K562 (cell line): ENCODE measurements around the gene CTSH. TPM values are rescaled to one million over a fixed set of nuclear protein-coding genes. Genes with fewer than 3 reads are reported as not detected.

ENCODE experiments used
- ATAC-seq: fragments of 200-7000 bp; cut with Tn5 transposase; 3 replicates; pipeline ENCODE4 v1.9.1; 2020; ENCODE audit warnings: moderate library complexity
- BruUV-seq: library from RNA; stranded (reverse); fragments of 400-500 nt; replicated peaks from 2 replicates; lab custom pipeline; 2021; lab: Mats Ljungman, UMichigan
- CTCF ChIA-PET: fragments of 300-600 bp; formaldehyde crosslinking; extraction: SDS; loops from one replicate; lab custom pipeline; 2021; ENCODE audit warnings: low intra/inter-chr PET ratio; lab: Yijun Ruan, JAX
- POLR2A ChIA-PET: fragments of 300-600, 350-650 bp; sonication (Branson Sonifier 250); formaldehyde crosslinking; extraction: SDS; loops from one replicate; lab custom pipeline; 2021; ENCODE audit warnings: antibody characterized with exemption, inconsistent platforms; lab: Yijun Ruan, JAX
- DNase-seq, 4 experiments: peaks; one replicate each; pipeline versions ENCODE4 v3.0.0 to v3.0.0-alpha.2; 2011 to 2018; ENCODE audit warnings: low spot score in 3 of 4, mixed read lengths in 3 of 4; ENCODE audit errors: extremely low read depth in 1 of 4
- FAIRE-seq: peaks from 2 replicates; lab custom pipeline; 2011; peaks lifted over from hg19 to GRCh38; lab: Jason Lieb, UNC
- H2AFZ ChIP-seq: 2 replicates; pipeline ENCODE4 v1.6.0; 2011; ENCODE audit warnings: low read depth, low read length, control low read depth, inconsistent platforms
- H3K27ac ChIP-seq: fragments of 200-600 bp; 3 replicates; pipeline ENCODE4 v1.8.0; 2011; ENCODE audit warnings: low read depth, mild to moderate bottlenecking, control low read depth, inconsistent platforms, low read length, moderate library complexity, mixed read lengths; ENCODE audit errors: extremely low read depth
- H3K27me3 ChIP-seq, 2 experiments: fragments of 300-600 bp in 1 of 2; 2 replicates in 1 of 2; 3 replicates in 1 of 2; pipeline versions ENCODE4 v1.6.0 to v1.8.0; 2011; ENCODE audit warnings: inconsistent platforms in 2 of 2, low read length in 2 of 2, mild to moderate bottlenecking in 1 of 2, mixed read lengths in 1 of 2, moderate library complexity in 1 of 2; ENCODE audit not compliant: control insufficient read depth in 2 of 2, insufficient read depth in 2 of 2
- H3K36me3 ChIP-seq: fragments of 300-600 bp; 3 replicates; pipeline ENCODE4 v1.8.0; 2011; ENCODE audit warnings: mild to moderate bottlenecking, low read length, inconsistent platforms; ENCODE audit not compliant: control insufficient read depth, insufficient read depth
- H3K4me1 ChIP-seq, 2 experiments: fragments of 200-600 bp in 1 of 2; replicated peaks in 1 of 2; 2 replicates in 1 of 2; 3 replicates in 1 of 2; pipeline versions ENCODE4 v1.5.1 to v1.8.0; 2011; ENCODE audit warnings: inconsistent platforms in 2 of 2, low read length in 2 of 2, mild to moderate bottlenecking in 1 of 2, mixed read lengths in 1 of 2, moderate library complexity in 1 of 2; ENCODE audit not compliant: control insufficient read depth in 2 of 2, insufficient read depth in 2 of 2
- H3K4me2 ChIP-seq: 2 replicates; pipeline ENCODE4 v1.6.1; 2011; ENCODE audit warnings: low read length, control low read depth, inconsistent platforms, mixed read lengths; ENCODE audit not compliant: insufficient read depth
- H3K4me3 ChIP-seq: fragments of 200-600 bp; sonication (generic), shearing (Covaris generic); 2 replicates; pipeline ENCODE4 v1.5.1; 2016; ENCODE audit warnings: control low read depth, inconsistent platforms
- H3K79me2 ChIP-seq: fragments of 200-600 bp; 3 replicates; pipeline ENCODE4 v1.8.0; 2011; ENCODE audit warnings: low read length, inconsistent platforms; ENCODE audit not compliant: control insufficient read depth, insufficient read depth
- H3K9ac ChIP-seq, 2 experiments: 2 replicates each; pipeline versions ENCODE4 v1.6.0 to v1.6.1; 2011; ENCODE audit warnings: low read depth in 2 of 2, low read length in 2 of 2, control low read depth in 1 of 2, inconsistent platforms in 1 of 2, mild to moderate bottlenecking in 1 of 2, mixed read lengths in 1 of 2; ENCODE audit not compliant: insufficient read depth in 1 of 2
- H3K9me1 ChIP-seq: one replicate; pipeline ENCODE4 v1.6.0; 2011; ENCODE audit warnings: inconsistent platforms, mild to moderate bottlenecking, low read length, moderate library complexity; ENCODE audit not compliant: control insufficient read depth, insufficient read depth
- H3K9me3 ChIP-seq: replicated peaks from 2 replicates; pipeline ENCODE4 v1.5.1; 2011; ENCODE audit warnings: low read depth, low read length, inconsistent platforms; ENCODE audit not compliant: control insufficient read depth, insufficient read depth
- H4K20me1 ChIP-seq: replicated peaks from 2 replicates; pipeline ENCODE4 v1.6.1; 2011; ENCODE audit warnings: low read length, inconsistent platforms, mixed read lengths; ENCODE audit not compliant: control insufficient read depth, insufficient read depth
- ATF7 ChIP-seq: fragments of 450-650 bp; IDR thresholded peaks from 2 replicates; pipeline ENCODE4 v1.7.1; 2014; ENCODE audit warnings: mild to moderate bottlenecking, moderate library complexity
- CCAR2 ChIP-seq: fragments of 200-400 bp; formaldehyde crosslinking; IDR thresholded peaks from 2 replicates; pipeline ENCODE4 v1.6.1; 2017; ENCODE audit warnings: mild to moderate bottlenecking, low read depth, low read length
- HES1 ChIP-seq: fragments of 450-650 bp; IDR thresholded peaks from 2 replicates; pipeline ENCODE4 v1.6.1; 2016; ENCODE audit warnings: low read depth, mild to moderate bottlenecking, moderate library complexity
- HOMEZ ChIP-seq: fragments of 250-450 bp; sonication (Bioruptor Pico); IDR thresholded peaks from 2 replicates; pipeline ENCODE4 v1.4.0; 2020; ENCODE audit warnings: mild to moderate bottlenecking, moderate library complexity
- NBN ChIP-seq: fragments of 450-650 bp; IDR thresholded peaks from 2 replicates; pipeline ENCODE4 v1.6.1; 2016; ENCODE audit warnings: low read depth, mild to moderate bottlenecking
- OTX1 ChIP-seq: fragments of 450-650 bp; formaldehyde crosslinking; IDR thresholded peaks from 2 replicates; pipeline ENCODE4 v1.4.0; 2022; ENCODE audit warnings: mild to moderate bottlenecking
- POLR2G ChIP-seq: fragments of 200-400 bp; formaldehyde crosslinking; IDR thresholded peaks from 2 replicates; pipeline ENCODE4 v1.6.1; 2017; ENCODE audit warnings: low read depth, mild to moderate bottlenecking, antibody characterized with exemption, low read length, moderate library complexity
- RBFOX2 ChIP-seq: fragments of 200-400 bp; formaldehyde crosslinking; IDR thresholded peaks from 2 replicates; pipeline ENCODE4 v1.6.1; 2017; ENCODE audit warnings: low read depth, mild to moderate bottlenecking, low read length, moderate library complexity
- ZEB2 ChIP-seq: fragments of 450-650 bp; IDR thresholded peaks from 2 replicates; pipeline ENCODE4 v1.6.1; 2016
- WGBS: fragments of 100-300 bp; shearing (Covaris generic); methylation state at CpG from one replicate; pipeline ENCODE4 v1.1.6; 2016; ENCODE audit warnings: low coverage, mixed read lengths; ENCODE audit not compliant: insufficient coverage; ENCODE audit errors: missing lambda C conversion rate; 5-methylcytosine and 5-hydroxymethylcytosine counted together
- in situ Hi-C: fragments of 300-500 bp; cut with MboI; formaldehyde crosslinking; loops from 4 replicates; pipeline ENCODE4 v1.15.0; 2018; ENCODE audit warnings: inconsistent platforms, mixed read lengths
- intact Hi-C: fragments of 100-400 bp; cut with micrococcal nuclease; formaldehyde crosslinking; loops from 2 replicates; pipeline ENCODE4 v1.14.2; 2022
- polyA plus RNA-seq, 8 experiments: library from polyadenylated mRNA; depleted of rRNA in 4 of 8; stranded (reverse) in 5 of 8; unstranded in 3 of 8; fragments of >200 nt; fragmentation: Nextera tagmentation in 2 of 8; fragmentation: Illumina TruSeq in 1 of 8; extraction: Ambion mirVana in 2 of 8; extraction: Trizol in 1 of 8; gene quantifications; 2 replicates each; pipeline versions ENCODE4 v1.2.1 to v1.2.3, GENCODE V29; 2011 to 2014; ENCODE audit warnings: inconsistent platforms in 1 of 8, missing spikeins in 1 of 8
- total RNA-seq, 7 experiments: library from RNA; depleted of rRNA in 6 of 7; stranded (reverse); fragments of >200 nt in 6 of 7; fragmentation: Illumina TruSeq in 2 of 7; extraction: Trizol in 2 of 7; gene quantifications; 2 replicates each; pipeline versions ENCODE4 v1.2.1 to v1.2.3, GENCODE V29; 2011 to 2021; ENCODE audit warnings: low replicate concordance in 1 of 7

The CTSH gene
- total and polyA plus RNA-seq, 9 of the 15 experiments (the other 6 are each of a cell fraction or from before 2014, with no cell fraction given): 15.0 to 462 (median 173) TPM

GRCh38 chr15:78932258-78932808 lies 12.5 kb downstream of the CTSH start:
- CTCF ChIA-PET: no interaction called here

More at GRCh38 chr15:78932258-78932808, 12.5 kb downstream of the CTSH start:
- Histone ChIP-seq H3K36me3 (peaks cover 77% of the 10 kb centered on the region; the same call in 2 of the 3 replicates), H2AFZ (no peak overlapping the region), H3K27me3 (no peaks in the 10 kb centered on the region), H3K9me3 (no peaks in the 10 kb centered on the region), H3K9ac (peak overlapping the region in 1 of 2 experiments; percentile 73; a peak in 2 of 4 replicates), H4K20me1 (no peaks in the 10 kb centered on the region), H3K4me1 (peaks cover 15 to 38% of the 10 kb centered on the region in 2 experiments), H3K4me2 (no peak overlapping the region), H3K9me1 (no peaks in the 10 kb centered on the region), H3K27ac (no peak overlapping the region), H3K79me2 (peaks cover 7% of the 10 kb centered on the region; the same call in 1 of the 3 replicates), H3K4me3 (no peak overlapping the region)
- intact Hi-C loops: no loop called here
- ATAC-seq: no peak
- WGBS: 94% methylated on average over 10 of the region's 13 CpGs
- DNase-seq: no peak
- in situ Hi-C loops: no loop called here
- FAIRE-seq: no peak
- TF ChIP-seq RBFOX2: peak; percentile 47; the same call in 1 of the 2 replicates
- TF ChIP-seq NBN: no peak
- no peak for TF ChIP-seq CCAR2
- TF ChIP-seq ZEB2: no peak
- TF ChIP-seq HES1: no peak
- no peak for TF ChIP-seq OTX1 (CRISPR knock-in tag)
- TF ChIP-seq POLR2G: peak; percentile 52; the same call in 1 of the 2 replicates
- no peak for TF ChIP-seq ATF7
- TF ChIP-seq HOMEZ (CRISPR knock-in tag): no peak
- POLR2A ChIA-PET: interaction anchor here (1.4 to 1.9 kb wide), 2 partner anchors 9 to 10 kb away, joined by 4 to 6 read pairs; no protein-coding TSS in a partner anchor
- no TSS peak for BruUV-seq
